ENCODE measurements around the gene ISM1.

Gene ISM1

DNA sequence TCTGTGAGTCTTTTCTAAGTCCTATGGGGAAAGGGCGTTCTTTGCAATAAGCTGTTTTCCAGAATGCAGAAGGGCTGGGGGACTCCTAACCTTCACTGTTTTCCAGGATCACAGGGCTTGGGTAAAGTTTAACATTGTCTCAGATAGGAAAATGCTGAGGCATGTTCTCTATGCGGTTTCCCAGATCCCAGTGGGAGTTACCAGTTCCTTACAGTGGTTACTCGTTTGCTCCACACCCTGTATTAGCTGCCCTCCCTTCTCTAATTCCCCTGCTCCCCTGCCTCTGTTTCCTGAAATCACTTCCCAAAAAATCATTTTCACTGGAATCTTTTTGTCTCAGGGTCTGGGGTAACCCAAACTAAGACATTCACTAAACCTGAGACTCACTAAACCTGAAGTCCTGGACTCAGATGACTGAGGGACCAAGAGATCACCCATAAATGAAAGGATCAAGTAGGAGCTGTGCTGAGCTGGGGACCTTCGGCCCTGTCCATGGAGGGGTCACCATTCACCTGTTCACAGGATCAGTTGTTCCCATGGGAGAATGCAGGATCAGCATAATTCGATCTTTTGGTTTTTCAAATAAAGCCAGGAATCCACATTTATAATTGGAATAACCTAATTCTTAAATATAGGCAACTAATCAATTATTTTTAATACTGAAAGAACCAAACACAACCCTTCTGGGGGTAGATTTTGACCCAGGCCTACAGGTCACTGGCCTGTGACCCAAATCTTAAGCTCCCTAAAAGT lies 76.2 kb downstream of the ISM1 start:
- TF ChIP-seq, protein P1, sequence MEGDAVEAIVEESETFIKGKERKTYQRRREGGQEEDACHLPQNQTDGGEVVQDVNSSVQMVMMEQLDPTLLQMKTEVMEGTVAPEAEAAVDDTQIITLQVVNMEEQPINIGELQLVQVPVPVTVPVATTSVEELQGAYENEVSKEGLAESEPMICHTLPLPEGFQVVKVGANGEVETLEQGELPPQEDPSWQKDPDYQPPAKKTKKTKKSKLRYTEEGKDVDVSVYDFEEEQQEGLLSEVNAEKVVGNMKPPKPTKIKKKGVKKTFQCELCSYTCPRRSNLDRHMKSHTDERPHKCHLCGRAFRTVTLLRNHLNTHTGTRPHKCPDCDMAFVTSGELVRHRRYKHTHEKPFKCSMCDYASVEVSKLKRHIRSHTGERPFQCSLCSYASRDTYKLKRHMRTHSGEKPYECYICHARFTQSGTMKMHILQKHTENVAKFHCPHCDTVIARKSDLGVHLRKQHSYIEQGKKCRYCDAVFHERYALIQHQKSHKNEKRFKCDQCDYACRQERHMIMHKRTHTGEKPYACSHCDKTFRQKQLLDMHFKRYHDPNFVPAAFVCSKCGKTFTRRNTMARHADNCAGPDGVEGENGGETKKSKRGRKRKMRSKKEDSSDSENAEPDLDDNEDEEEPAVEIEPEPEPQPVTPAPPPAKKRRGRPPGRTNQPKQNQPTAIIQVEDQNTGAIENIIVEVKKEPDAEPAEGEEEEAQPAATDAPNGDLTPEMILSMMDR (IDR thresholded peaks at IDR 0.05): no peak

DNA sequence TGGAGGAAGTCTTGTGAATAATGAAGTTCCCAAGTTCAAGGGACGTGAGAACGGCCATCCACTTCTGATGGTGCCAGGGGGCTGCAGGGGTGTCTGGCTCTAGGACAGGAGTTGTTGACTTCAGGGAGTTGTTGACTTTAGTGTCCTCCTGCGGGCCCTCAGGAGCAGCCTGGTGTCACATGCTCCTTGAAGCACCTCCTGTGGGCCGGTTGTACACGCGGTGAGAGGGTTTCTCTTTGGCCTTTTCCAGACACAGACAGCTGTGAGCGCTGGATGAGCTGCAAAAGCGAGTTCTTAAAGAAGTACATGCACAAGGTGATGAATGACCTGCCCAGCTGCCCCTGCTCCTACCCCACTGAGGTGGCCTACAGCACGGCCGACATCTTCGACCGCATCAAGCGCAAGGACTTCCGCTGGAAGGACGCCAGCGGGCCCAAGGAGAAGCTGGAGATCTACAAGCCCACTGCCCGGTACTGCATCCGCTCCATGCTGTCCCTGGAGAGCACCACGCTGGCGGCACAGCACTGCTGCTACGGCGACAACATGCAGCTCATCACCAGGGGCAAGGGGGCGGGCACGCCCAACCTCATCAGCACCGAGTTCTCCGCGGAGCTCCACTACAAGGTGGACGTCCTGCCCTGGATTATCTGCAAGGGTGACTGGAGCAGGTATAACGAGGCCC lies 77.8 kb downstream of the ISM1 start:
- TF ChIP-seq, protein P1 (IDR thresholded peaks at IDR 0.05): no peak

DNA sequence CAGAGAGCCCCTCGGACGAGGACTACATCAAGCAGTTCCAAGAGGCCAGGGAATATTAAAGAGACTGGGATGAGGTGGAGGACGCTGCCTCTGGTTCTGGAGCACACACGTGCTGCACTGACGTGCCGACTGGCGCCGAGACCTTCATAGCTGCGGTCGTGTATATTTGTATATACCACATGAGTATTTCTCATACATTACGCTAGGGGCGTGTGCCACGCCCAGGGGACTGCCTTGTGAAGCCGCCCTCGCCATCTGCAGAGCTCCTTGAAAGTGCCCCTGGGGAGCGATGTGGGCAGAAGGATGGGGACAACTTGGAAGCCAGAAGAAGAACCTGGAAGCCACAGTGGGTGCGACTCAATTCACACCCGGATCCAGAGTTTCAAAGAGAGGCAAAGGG lies 78.3 kb downstream of the ISM1 start:
- TF ChIP-seq, protein P1 (IDR thresholded peaks at IDR 0.05): no peak; the same call in 1 of the 2 replicates

DNA sequence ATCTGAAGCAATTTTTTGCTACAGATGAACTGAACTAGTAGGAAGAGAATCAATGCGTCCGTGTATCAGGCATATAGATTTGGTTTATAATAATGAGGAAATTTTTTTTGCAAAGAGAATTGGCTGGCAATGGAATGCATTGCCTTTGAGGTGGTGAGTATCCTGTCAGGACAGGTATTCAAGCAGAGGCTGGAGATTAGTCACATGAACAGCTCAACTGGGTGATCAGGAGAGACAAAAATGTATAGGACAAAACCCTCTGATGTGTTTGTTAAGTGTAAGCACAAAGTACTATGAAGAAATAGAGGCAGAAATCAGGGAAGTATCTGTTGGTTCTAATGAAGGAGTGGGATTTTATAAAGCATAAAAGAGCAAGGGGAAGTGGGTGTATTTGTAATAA lies 80.5 kb downstream of the ISM1 start:
- TF ChIP-seq, protein P1 (IDR thresholded peaks at IDR 0.05): no peak

DNA sequence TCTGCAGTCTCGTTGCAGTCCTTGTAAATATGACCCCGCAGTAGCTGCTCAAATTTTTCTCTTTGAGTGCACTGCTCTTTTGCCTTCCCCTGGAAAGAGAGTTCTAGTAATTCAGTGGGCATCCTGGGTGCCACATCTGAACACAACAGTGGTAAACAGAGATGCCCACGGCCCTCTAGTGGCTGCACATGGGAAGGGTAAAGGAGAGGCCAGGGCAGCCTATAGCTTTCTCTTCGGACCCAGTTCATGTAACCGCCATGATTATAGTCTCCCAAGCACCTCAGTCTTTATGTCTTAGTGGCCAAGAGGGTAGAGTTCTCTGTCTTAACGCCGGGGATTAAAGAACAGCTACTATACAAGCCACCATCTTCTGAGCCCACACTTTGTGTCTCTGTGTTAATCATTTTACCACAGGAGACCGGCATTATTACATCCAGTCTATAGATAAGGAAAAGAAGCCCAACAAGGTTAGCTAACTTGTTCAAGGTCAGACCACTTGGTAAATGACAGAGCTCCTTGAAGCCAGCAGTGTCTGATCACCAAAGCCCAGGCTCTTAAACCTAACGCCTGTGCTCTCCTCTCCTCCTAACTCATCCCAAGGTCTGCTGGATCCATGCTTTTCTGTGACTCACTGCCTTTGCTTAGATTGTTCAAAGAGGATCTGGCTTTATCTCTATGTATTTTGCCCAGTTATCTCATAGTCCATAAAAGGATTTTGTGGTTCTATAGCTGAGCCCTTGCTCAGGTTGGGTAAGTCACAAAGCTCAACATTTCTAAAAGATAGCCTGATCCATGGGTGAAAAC lies 81.8 kb downstream of the ISM1 start:
- TF ChIP-seq, protein P1 (IDR thresholded peaks at IDR 0.05): peak; percentile 83

DNA sequence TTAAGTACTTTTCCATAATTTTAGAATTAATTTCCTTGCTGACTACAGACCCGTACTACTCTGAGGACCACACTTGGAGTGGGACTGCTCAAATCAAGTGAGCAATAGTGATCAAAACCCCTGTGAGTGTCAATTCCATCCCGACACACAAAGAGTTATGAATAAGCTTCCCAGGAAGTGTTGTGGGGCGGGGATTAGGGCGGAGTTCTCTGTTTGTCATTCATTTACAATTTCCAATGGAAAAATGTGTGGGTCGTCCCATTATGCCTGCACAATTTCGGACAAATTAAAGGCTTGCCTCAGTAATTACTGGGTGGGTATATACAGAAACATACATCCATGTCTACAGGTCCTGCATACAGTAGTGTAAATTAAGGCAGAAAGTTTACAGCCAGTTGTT lies 84.2 kb downstream of the ISM1 start:
- TF ChIP-seq, protein P1 (IDR thresholded peaks at IDR 0.05): no peak

DNA sequence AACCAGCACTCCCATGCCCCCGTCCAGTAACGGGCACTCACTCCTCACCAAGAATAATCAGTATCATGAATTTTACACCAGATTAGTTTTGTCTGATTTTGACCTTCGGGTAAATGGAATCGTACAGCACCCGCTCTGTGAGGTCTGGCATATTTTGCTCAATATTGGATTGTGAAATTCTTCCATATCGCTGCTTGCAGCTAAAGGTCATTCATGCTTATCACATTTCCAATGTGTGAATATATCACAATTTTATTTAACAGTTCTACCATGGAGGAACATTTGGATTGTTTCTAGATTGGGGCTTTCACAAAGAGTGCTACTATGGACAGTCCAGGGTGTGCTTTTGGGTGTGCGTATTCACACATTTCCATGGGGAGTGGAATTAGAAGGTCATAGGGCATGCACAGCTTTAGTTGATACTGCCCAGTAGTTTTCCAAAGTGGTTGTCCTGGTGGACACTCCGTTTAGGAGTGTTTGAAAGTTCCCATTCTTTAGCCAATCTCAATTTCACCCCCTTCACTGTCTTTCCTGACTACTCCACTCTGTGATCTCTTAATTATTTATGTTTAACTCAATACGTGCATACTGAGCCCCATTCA lies 86.6 kb downstream of the ISM1 start:
- TF ChIP-seq, protein P1 (IDR thresholded peaks at IDR 0.05): no peak

Data from LNCAP (cell line).